Esophagus muscularis mucosa (tissue), 4 donors: Measurements from ENCODE around the gene MAPKAP1.

Experiments used
- CTCF ChIP-seq, 3 experiments: fragments of 200-600 bp in 2 of 3; fragments of 450-650 bp in 1 of 3; sonication (generic) in 2 of 3; IDR thresholded peaks; one replicate each; pipeline ENCODE4 v1.5.1; 2017 to 2019; ENCODE audit warnings: antibody characterized with exemption in 3 of 3, mild to moderate bottlenecking in 2 of 3, moderate library complexity in 1 of 3
- EP300 ChIP-seq: sonication (generic); formaldehyde crosslinking; IDR thresholded peaks from one replicate; pipeline ENCODE4 v1.6.1; 2017; ENCODE audit warnings: antibody characterized with exemption
- POLR2AphosphoS5 ChIP-seq, 2 donors: sonication (generic); formaldehyde crosslinking; IDR thresholded peaks; one replicate each; pipeline ENCODE4 v1.6.1; 2017; ENCODE audit warnings: antibody characterized with exemption in 2 of 2

DNA sequence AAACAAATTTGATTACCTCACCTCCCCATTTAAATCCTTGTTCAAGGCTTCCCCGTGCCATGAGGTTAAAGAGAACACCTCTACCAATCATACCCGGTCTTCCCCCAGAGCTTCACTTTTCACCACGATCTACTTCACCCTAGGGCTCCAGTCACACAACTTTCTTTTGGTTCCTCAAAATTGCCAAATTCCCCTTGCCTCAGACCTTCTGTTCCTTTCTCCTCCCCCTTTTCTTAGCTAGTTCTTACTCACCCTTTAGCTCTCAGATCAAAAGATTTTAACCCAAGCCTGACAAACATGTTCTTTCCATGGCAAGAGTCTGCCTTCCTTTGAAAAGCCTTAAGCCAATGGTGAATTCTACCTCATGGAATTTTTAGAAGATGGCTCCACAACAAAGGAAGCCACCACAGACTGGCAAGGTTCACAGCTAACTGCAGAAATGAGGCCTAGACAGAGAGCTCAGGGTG lies 56.7 kb downstream of the MAPKAP1 start:
- TF ChIP-seq CTCF (IDR thresholded peaks at IDR 0.05) (no peak), POLR2AphosphoS5 (IDR thresholded peaks at IDR 0.05) (no peak), EP300 (no peak)
